Measurements from ENCODE around the gene ATRN.
"Not testable (repeated sequence)": the region's sequence is repeated elsewhere in the genome, so short reads cannot be mapped to it uniquely, and the experiment has no call there.

ATRN gene

DNA sequence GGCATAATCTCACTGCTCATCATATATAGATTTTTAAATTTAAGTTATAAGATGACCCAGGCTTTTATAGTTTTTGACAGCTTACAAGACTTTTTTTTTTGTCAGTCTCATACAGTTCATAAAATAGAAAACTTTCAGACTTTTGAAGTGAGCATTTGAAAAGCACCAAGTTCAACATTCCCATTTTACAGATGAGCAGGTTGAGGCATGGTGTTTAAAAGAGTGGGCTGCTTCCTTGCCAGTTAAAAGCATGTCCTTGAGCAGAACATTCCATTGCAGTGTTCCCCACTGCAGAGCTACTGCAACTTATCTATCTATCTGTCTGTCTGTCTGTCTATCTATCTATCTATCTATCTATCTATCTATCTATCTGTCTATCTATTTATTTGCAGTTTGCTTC lies 105.5 kb downstream of the ATRN start:
- no peak for DNase-seq

DNA sequence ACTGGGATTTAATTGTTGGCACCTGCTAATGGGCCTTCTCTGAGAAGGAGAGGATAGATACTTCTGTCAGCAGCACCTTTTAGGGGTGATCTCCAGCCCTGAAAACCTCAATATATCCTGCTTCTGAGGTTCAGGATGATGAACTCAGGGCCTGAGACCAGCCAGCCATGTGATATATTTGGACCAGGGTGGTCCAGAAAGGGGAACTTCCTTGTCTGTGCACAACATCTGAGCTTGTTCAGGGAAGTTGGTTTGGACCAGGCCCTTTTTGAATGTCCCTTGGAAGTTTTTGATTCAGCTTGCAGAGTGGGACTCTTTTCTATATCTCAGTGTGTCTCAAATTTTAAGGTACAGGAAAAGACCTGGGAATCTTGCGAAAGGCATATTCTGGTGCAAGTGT lies 106.5 kb downstream of the ATRN start:
- DNase-seq, result no peak

DNA sequence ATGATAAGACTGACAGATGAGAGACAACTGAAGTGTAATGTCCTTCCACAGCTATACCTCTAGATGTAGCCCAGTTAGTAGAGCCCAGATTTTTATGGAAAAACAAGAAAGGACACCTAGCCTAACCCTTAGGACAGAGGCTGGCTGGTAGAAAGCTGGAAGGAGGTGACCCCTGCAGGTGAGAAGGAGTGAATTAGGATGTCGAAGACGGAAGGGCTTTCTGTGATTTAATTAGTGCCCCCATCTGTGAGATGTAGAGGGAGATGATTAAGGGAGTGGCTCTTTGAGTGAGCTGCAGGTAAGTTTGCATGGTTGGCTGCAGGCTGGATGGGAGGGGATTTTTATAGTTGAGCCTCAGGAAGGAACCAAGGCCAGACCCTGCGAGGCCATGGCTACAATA lies 109.6 kb downstream of the ATRN start:
- DNase-seq, result no peak

DNA sequence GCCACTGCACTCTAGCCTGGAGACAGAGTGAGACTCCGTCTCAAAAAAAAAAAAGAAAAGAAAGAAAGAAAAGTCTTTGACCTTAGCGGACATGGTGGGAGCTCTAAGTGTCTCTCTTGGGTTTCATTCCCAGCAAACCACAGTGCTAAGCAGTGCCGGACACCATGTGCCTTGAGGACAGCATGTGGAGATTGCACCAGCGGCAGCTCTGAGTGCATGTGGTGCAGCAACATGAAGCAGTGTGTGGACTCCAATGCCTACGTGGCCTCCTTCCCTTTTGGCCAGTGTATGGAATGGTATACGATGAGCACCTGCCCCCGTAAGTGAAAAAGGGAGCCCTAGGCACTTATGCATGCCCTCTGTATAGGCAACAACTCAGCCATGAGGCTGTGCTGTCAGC lies 112.9 kb downstream of the ATRN start:
- DNase-seq, result no peak

DNA sequence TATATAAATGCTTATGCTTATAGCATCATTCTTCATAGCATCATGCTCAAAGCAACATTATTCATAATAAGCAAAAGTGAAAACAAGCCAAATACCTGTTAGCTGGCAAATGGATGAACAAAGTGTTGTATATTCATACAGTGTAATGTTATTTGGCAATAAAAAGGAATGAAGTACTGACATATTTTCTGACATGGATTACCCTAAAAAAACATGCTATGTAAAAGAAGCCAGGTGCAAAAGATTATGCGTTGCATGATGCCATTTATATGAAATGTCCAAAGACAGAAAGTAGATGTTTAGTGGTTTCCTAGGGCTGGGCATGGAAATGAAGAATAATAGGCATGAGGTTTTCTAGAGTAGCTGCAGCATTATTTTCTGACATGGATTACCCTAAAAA lies 115.3 kb downstream of the ATRN start:
- DNase-seq, result no peak

DNA sequence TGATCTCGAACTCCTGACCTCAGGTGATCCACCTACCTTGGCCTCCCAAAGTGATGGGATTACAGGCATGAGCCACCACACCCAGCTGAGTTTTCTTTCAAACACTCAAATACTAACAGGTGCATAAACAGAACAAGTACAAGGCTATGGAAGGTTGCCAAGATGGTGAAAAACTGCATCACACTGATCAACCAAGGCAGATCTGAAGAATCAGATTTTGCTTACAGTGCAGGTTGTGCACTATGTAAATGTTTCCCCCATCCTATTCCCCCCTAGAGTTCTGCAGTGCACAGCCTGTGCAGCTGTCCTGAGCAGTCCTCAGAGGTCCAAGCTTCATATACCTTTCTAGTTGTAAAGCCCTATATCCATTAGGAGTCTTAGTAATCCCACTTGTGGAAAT lies 119.3 kb downstream of the ATRN start:
- no peak for DNase-seq

DNA sequence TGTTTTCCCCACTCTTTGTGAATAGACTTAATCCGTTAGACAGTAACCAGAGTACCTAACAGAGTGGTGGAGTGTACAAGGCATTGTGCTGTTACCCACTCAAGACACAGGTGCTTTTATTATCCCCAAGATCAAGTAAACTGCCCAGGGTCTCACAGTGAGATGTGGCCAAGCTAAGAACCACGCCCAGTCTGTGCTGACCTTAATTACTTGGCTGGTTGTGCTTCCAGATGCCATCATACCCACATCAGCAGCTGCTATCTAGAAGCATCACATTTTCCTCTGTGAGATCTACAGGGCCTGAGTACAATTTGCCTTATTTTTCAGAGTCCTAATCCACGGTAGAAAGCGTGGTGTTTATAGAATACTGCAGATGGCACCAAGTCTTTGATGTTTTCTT lies 122.1 kb downstream of the ATRN start:
- DNase-seq, result no peak

DNA sequence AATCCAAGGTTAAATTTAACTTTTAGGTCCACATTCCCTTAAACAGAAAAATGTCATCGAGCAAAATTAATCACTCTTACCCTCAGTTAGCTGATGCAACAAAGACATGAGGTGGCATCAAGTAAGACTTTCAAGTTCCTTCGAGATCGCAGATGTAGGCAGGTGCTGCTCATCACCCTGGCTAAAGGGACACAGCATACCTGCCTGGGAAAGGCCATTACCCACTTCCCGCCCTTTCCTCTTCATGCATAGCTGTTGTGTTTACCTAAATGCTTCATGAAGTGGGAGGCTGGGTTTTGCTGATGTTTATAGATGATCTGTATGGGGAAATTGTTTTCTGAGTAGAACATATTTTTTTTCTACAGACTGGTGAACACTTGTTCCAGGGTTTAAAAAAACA lies 124.7 kb downstream of the ATRN start:
- no peak for DNase-seq

DNA sequence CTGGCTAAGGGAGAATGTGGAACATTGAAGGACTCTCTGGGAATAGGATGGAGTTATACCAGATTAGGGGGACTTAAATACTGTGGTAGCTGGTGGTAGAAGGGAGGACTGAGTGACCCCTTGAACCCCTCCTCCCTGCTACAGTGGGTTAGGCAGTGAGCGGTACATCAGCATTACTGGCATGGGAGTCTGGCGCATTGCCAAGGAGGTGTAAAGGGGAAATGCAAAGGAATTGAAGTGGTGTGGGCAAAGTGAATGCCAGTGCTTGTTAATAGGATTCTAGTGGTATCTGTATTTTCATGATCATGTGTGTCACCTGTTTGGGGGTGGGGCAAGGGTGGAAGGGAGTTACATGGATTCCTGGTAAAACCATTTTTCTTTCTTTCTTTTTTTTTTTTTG lies 132.3 kb downstream of the ATRN start:
- DNase-seq, result no peak

DNA sequence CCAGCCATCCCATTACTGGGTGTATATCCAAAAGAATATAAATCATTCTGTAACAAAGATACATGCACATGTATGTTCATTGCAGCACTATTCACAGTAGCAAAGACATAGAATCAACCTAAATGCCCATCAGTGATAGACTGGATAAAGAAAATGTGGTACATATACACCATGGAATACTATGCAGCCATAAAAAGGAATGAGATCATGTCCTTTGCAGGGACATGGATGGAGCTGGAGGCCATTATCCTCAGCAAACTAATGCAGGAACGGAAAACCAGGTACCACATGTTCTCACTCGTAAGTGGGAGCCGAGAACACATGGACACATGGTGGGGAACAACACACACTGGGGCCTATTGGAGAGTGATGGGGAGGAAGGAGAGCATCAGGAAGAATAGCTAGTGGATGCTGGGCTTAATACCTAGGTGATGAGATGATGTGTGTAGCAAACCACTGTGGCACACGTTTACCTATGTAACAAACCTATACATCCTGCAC lies 134.6 kb downstream of the ATRN start:
- DNase-seq, result not testable (repeated sequence)

DNA sequence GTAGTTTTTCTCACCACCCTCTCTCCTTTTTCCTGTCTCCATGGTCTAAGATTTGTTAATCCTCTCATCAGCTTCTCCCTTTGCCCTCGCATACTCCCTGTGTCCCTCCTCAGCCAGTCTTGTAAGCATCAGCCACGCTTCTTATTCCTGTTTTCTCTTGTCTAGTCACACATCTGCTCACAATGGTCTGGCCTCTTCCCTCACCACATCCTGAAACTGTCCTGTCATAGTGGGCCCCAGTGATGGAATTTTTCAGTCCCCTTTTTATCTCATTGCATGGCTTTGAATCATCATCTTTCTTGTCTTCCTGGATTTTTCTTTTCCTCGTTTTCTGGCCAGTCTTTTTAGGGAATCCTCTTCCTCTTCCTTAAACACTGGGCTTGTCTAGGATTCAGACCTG lies 135.2 kb downstream of the ATRN start:
- DNase-seq, result peak; percentile 16

DNA sequence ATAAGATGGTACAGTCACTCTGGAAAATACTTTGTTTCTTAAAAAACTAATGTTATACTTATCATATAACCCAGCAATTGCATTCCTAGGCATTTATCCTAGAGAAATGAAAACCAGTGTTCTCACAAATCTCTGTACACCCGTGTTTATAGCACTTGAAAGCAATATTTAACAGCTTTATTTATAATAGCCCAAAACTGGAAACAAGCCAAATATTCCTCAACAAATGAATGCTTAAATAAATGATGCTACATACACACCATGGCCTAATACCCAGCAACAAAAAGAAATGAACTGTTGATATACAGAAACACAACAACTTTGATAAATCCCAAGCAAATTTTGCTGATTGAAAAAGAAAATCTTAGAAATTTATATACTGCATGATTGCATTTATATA lies 141.1 kb downstream of the ATRN start:
- no peak for DNase-seq

DNA sequence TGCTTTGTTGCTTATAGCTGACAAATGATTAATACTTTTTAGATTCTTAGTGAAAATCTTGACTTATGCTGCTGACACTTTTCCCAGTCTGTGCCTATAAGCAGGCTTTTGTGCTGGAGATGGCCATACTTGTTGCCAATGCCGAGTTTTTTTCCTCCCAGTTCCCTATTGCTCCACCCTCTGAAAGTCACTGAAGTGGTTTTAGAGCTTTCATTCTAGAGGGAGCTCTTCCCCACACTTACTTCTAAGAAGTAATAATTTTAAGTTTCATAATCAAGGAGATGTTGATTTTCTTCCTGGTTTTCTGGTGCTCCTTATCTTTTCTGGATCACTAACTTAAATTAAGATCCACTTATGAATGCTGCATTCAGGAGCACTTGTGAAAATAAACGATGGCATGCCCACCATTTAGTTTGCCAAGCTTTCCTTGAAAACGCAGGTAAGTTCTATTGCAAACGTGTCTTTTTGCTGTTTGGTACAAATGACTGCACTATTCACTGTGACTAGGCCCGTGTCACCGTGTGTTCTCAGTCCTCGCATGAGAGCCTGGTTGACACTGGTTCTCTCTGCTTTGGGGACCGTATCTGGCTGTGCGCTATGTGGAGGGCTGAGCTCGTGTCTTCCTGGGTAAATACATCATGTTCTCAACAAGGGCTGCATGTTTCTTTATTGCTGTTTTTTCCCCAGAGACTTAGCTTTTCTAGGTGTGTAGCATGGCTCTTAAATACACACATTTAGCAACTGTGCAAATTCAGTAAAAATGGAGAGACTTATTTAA lies 142.2 kb downstream of the ATRN start:
- DNase-seq, result no peak

DNA sequence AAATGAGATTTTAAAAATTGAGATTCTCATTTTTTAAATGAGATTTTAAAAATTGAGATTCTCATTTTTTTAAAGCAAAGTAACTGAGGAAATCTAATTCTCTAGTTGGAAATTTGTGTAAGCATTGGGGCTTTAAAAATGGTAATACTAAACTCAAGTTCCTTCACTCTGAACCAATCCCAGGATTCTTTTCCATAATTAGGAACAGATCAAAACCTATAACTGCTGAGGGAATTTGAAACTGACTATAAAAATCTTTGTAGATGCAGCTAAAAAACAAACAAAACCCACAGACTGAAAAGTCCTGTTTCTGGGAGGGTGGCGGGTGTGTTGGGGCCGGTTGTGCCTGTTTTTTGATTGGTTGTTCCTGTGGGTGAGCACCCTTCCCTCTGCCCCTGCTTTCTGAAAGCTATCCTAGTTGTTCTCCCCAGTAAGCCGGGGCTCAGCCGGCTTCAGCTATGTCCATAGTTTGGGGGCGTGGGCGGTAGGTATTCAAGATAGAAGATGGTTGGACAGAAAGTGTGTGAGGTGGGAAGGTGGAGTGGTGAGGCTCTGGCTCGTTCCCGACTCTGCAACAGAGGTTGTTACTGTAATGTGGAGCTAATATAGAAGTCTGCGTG lies 143.1 kb downstream of the ATRN start:
- DNase-seq, result no peak

DNA sequence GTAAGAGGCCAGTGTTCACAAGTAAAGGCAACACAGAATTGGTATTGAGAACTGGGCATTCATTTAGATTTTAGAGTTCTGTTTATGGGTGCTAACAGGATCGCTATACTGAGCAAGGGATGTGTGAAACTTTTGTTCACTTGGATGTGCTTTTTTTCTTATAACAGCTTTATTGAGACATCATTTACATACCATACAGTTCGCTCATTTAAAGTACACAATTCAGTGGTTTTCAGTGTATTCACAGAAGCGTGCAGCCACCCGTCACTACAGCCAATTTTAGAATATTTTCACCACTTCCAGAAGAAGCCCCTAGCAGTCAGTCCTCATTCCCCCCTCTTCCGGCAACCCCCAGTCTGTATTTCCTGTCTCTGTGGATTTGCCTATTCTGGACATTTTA lies 143.6 kb downstream of the ATRN start:
- DNase-seq, result no peak

DNA sequence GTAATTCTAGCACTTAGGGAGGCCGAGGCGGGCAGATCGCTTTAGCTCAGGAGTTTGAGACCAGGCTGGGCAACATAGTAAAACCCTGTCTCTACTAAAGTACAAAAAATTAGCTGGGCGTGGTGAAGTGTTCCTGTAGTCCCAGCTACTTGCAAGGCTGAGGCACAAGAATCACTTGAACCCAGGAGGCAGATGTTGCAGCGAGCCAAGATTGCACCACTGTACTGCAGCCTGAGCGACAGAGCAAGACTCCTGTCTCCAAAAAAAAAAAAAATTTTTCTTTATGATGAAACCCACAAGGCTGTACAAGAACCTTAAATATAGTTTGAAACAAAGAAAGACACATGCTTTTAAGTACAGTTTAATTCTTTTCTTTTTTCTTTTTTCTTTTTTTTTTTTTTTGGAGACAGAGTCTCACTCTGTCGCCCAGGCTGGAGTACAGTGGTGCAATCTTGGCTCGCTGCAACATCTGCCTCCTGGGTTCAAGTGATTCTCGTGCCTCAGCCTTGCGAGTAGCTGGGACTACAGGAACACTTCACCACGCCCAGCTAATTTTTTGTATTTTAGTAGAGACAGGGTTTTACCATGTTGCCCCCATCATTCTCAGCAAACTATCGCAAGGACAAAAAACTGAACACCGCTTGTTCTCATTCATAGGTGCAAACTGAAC lies 144.5 kb downstream of the ATRN start:
- not testable (repeated sequence) for DNase-seq

DNA sequence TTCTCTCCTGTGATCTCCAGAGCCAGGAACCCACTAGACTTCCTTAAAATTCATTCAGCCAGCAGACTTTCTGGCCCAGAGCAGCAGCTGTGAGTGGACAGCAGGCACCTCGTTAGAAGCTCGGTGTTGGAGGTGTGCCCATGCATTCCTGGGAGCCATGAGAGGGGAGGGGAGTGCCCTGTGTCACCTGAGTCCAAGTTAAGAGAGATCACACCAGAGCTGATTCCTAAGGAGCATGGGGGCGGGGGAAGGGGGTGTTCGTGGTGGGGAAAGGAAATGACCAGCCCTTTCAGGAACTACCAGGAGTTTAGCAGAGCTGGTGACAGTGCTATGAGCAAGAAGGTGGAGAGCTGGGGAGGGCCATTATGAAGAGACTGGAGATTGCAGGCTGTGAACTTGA lies 145.4 kb downstream of the ATRN start:
- no peak for DNase-seq

DNA sequence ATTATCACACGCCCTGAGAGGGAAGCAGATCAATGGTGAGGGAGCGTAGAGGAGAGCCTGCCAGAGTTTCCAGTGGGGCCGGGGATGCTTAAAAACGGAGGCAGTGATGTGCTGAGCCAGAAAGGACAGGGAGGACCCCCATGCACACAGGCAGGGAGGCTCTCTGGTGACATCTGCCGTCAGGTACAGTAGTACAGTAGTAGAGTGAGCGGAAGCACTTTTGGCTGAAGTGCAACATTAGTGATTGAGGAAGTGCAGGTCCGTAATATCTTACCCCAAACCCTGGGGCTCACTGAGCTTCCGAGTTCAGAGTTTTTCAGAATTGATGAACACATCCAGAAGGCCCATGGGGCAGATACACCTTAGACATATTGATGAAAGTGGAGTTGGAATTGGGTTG lies 150.3 kb downstream of the ATRN start:
- DNase-seq, result no peak

DNA sequence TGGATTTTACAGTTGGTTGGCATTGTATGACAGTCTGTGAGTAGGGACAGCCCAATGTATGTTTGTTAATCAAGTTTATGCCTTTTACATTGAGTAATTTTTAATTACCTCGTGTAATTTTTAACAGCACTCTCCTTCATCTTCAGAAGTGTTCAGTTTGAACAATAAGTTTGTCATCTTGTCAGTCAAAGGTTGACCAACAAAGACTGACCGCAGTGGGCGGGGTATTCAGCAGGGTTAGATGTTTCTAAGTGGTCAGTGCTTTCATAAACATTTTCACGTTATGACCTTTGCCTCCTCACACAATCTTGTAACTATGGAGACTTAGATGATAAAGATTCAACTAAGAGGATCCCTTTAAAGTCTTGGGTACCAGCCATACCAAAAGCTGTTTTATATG lies 151.6 kb downstream of the ATRN start:
- no peak for DNase-seq

DNA sequence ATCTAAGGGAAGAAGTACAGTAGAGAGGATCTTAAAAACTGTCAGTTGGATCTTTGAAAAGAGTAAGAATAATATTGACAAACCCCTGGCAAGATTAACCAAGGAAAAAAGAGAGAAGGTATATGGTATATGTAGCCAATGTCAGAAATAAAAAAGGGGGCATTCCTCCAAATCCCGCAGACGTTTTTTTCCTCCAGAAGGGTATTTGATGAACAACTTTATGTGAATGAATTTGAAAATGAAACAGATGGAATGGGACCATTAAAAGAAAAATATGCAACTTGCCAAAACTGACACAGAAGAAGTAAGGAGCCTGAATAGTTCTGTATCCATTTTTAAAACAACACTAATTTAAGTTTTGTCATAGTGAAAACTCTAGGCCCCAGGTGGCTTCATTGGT lies 156.7 kb downstream of the ATRN start:
- no peak for DNase-seq

DNA sequence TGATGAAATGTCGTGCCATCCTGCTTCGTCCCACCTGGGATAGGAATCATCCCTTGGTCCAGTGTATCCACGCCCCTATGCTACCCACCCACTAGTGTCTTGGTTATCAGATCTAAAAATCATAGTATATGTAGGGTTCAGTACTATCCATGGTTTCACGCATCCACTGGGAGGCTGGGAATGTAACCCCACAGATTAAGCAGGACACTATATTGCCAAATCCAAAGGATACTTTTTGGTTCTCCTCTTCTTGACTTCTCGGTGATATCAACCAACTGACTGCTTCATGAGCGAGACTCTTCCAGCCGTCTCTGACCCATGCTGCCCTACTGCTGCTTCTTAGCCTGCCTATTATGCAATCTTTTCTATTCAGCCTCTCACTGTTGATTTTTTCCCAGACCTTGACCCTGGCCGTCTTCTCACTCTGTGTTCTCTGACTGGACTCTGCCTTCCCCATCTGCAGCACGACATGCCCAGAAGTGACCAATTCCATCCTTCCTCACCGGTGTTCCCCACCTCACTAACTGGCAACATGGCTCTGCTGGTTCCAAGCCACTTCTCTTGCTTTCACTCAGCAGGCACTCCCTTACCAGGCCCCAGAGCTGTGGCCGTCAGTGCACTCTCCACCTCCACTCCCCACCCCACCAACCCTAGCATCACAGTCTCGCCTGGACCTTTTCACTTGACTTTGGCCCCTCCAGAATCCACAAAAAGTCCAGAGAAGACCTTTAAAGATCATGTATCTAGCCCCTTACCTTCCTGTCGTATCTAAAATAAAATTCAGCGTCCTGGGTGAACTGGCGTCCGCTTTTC lies 157.9 kb downstream of the ATRN start:
- no peak for DNase-seq

DNA sequence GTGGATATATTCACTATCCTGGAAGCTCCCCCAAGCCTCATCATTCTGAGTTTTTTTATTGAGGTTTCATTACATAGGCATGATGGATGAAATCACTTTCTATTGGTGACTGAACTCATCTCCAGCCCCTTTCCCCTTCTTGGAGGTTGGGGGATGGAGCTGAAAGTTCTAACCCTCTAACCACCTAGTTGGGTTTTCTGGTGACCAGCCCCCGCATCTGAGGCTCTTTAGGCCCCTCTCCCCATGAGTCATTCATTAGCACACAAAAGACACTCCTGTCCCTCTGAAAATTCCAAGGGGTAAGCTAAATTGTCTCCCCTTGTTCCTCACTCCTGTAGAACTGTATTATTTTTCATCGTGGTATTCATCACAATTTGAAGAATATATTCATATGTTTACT lies 159.1 kb downstream of the ATRN start:
- no peak for DNase-seq

DNA sequence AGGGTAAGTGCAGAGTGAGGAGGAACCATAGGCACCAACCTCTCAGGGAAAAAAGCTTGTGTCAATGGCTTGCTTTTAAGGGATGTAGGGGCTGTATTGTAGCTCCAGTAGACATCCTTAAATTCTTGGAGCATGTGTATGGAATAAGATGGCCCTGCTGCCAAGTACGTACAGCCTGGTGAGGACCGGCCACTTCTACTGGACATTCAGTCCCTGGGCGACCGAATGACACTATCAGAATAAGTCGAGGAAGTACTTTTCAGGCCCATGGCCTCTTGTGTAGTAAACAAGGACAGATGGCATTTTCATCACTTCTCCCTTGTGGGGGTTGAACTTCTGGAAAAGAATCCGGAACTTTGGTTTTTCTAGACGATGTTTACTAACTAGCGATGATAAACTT lies 159.6 kb downstream of the ATRN start:
- DNase-seq, result no peak

Measured in hematopoietic multipotent progenitor cell treated with erythropoietin and hydrocortisone succinate and interleukin-3 and kit ligand, for 8 days (in vitro differentiated cells).